Liver (tissue), 9 donors: ENCODE data around the gene ABHD17A. TPM values are rescaled to one million over a fixed set of nuclear protein-coding genes. Genes with fewer than 3 reads are reported as not detected.

ENCODE experiments used
- DNase-seq: peaks from one replicate; pipeline ENCODE4 v3.0.0-alpha.2; 2017; ENCODE audit warnings: low spot score
- H3K27ac ChIP-seq, 2 donors: one replicate each; pipeline ENCODE4 v1.7.0; 2013; ENCODE audit warnings: inconsistent platforms in 2 of 2, low read length in 2 of 2, control low read depth in 1 of 2, low read depth in 1 of 2, mild to moderate bottlenecking in 1 of 2
- H3K27me3 ChIP-seq, 4 donors: one replicate each; pipeline versions ENCODE4 v1.6.1 to v1.7.0; 2013; ENCODE audit warnings: low read length in 3 of 4, inconsistent platforms in 1 of 4, mild to moderate bottlenecking in 1 of 4, moderate library complexity in 1 of 4; ENCODE audit not compliant: control insufficient read depth in 4 of 4, insufficient read depth in 4 of 4
- H3K36me3 ChIP-seq, 4 donors: one replicate each; pipeline versions ENCODE4 v1.6.1 to v1.7.0; 2013; ENCODE audit warnings: low read length in 3 of 4, mild to moderate bottlenecking in 3 of 4, low read depth in 1 of 4, moderate library complexity in 1 of 4; ENCODE audit not compliant: control insufficient read depth in 4 of 4, insufficient read depth in 3 of 4
- H3K4me1 ChIP-seq, 4 donors: one replicate each; pipeline versions ENCODE4 v1.6.1 to v1.7.0; 2013; ENCODE audit warnings: low read length in 3 of 4, mild to moderate bottlenecking in 3 of 4, moderate library complexity in 1 of 4; ENCODE audit not compliant: control insufficient read depth in 4 of 4, insufficient read depth in 4 of 4
- H3K4me3 ChIP-seq, 3 donors: one replicate each; pipeline versions ENCODE4 v1.6.1 to v1.7.0; 2013; ENCODE audit warnings: low read length in 3 of 3, control low read depth in 1 of 3, low read depth in 1 of 3, mild to moderate bottlenecking in 1 of 3
- H3K9ac ChIP-seq, 2 donors: one replicate each; pipeline ENCODE4 v1.7.0; 2013; ENCODE audit warnings: low read length in 2 of 2, mild to moderate bottlenecking in 2 of 2, moderate library complexity in 2 of 2, control low read depth in 1 of 2, low read depth in 1 of 2
- H3K9me3 ChIP-seq, 4 donors: one replicate each; pipeline versions ENCODE4 v1.6.1 to v1.7.0; 2013; ENCODE audit warnings: low read length in 3 of 4; ENCODE audit not compliant: control insufficient read depth in 4 of 4
- EGR1 ChIP-seq, 2 donors: IDR thresholded peaks; 2 replicates each; pipeline ENCODE4 v1.6.1; 2016 to 2018; ENCODE audit warnings: antibody characterized with exemption in 2 of 2, low read depth in 2 of 2
- FOXA1 ChIP-seq: IDR thresholded peaks from 2 replicates; pipeline ENCODE4 v1.6.1; 2016; ENCODE audit warnings: antibody characterized with exemption
- FOXA2 ChIP-seq: IDR thresholded peaks from 2 replicates; pipeline ENCODE4 v1.6.1; 2016; ENCODE audit warnings: antibody characterized with exemption
- GABPA ChIP-seq, 2 donors: IDR thresholded peaks in 1 of 2; conservative IDR thresholded peaks in 1 of 2; 2 replicates each; pipeline ENCODE4 v1.6.1; 2016; ENCODE audit warnings: antibody characterized with exemption in 2 of 2, mild to moderate bottlenecking in 1 of 2, moderate library complexity in 1 of 2
- HNF4G ChIP-seq: IDR thresholded peaks from 2 replicates; pipeline ENCODE4 v1.6.1; 2016; ENCODE audit warnings: antibody characterized with exemption
- JUND ChIP-seq, 2 donors: IDR thresholded peaks; 2 replicates each; pipeline ENCODE4 v1.6.1; 2016; ENCODE audit warnings: antibody characterized with exemption in 2 of 2
- MAX ChIP-seq: IDR thresholded peaks from 2 replicates; pipeline ENCODE4 v1.6.1; 2016; ENCODE audit warnings: antibody characterized with exemption
- NR2F2 ChIP-seq: IDR thresholded peaks from 2 replicates; pipeline ENCODE4 v1.6.1; 2016; ENCODE audit warnings: antibody characterized with exemption
- RAD21 ChIP-seq, 2 donors: IDR thresholded peaks; 2 replicates each; pipeline ENCODE4 v1.6.1; 2016; ENCODE audit warnings: antibody characterized with exemption in 2 of 2, mild to moderate bottlenecking in 2 of 2
- RXRA ChIP-seq, 2 donors: IDR thresholded peaks; 2 replicates each; pipeline ENCODE4 v1.6.1; 2017 to 2018; ENCODE audit warnings: antibody characterized with exemption in 2 of 2, mild to moderate bottlenecking in 1 of 2
- SP1 ChIP-seq: IDR thresholded peaks from 2 replicates; pipeline ENCODE4 v1.6.1; 2018; ENCODE audit warnings: antibody characterized with exemption, mild to moderate bottlenecking
- TAF1 ChIP-seq: conservative IDR thresholded peaks from 2 replicates; pipeline ENCODE4 v1.6.1; 2016; ENCODE audit warnings: antibody characterized with exemption, mild to moderate bottlenecking
- YY1 ChIP-seq: IDR thresholded peaks from 2 replicates; pipeline ENCODE4 v1.6.1; 2016; ENCODE audit warnings: antibody characterized with exemption, mild to moderate bottlenecking
- ZBTB33 ChIP-seq: IDR thresholded peaks from 2 replicates; pipeline ENCODE4 v1.6.1; 2016; ENCODE audit warnings: antibody characterized with exemption
- WGBS: extraction: QIAGEN DNeasy Blood & Tissue Kit; methylation state at CpG from one replicate; pipeline ENCODE4 v1.1.7; 2013; 5-methylcytosine and 5-hydroxymethylcytosine counted together
- polyA plus RNA-seq, 2 donors: library from polyadenylated mRNA; stranded (reverse) in 1 of 2; unstranded in 1 of 2; fragments of 200-250 nt in 1 of 2; fragments of >200 nt in 1 of 2; fragmentation: Nextera tagmentation in 1 of 2; extraction: Ambion mirVana in 1 of 2; gene quantifications; one replicate each; pipeline versions ENCODE4 v1.2.1 to v1.2.3, GENCODE V29; 2013 to 2015
- total RNA-seq, 2 donors: library from RNA; depleted of rRNA; stranded (reverse); fragments of >200 nt; gene quantifications; one replicate each; pipeline ENCODE4 v1.2.3, GENCODE V29; 2014
- TF ChIP-seq, protein P1 (sequence below): IDR thresholded peaks from 2 replicates; pipeline ENCODE4 v1.6.1; 2016; ENCODE audit warnings: antibody characterized with exemption
- TF ChIP-seq, protein P2 (sequence below): fragments of 150-350 bp; IDR thresholded peaks from 2 replicates; pipeline ENCODE4 v1.5.1; 2017; ENCODE audit warnings: improper control_type of control experiment, low read depth, low read length; ENCODE audit not compliant: missing input control
- TF ChIP-seq, protein P3 (sequence below): IDR thresholded peaks from 2 replicates; pipeline ENCODE4 v1.6.1; 2016; ENCODE audit warnings: antibody characterized with exemption, mild to moderate bottlenecking
- donor health status: healthy.
- donor health status: healthy.
- donor health status: healthy.
- donor health status: healthy.
- donor health status: healthy.

Gene ABHD17A
- total and polyA plus RNA-seq, 4 donors = 8.1 to 30.2 (median 27.0) TPM

DNA sequence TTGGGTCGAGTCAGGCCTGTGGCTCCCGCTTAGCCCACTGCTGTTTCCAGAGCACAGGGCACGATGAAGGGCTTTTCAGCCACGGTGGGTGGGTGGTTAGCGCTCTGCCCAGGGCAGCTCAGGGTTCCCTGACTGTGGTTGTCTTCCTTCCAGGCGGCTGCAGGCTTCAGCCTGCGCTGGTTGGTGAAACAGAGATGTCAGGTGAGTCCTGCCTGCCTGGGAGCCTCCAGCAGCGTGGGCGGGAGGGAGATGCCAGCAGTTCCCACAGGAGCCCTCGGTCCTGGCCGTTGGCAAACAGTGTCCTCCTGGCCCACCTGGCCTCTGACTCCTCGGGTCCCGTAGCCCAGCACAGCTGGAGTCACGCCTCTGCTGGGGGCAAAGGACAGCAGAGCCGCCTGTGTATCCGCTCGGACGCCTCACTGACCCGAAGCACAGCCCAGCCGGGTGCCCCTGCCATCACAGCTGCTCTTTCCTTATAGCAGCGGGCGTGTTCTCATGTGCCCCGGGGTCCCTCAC lies 29.6 kb upstream of the ABHD17A start:
- TF ChIP-seq SP1 (no peak), RXRA (IDR thresholded peaks at IDR 0.05) (no peak), MAX (no peak), JUND (IDR thresholded peaks at IDR 0.05) (no peak), YY1 (no peak), RAD21 (IDR thresholded peaks at IDR 0.05) (no peak), HNF4G (no peak), TAF1 (no peak), GABPA (IDR thresholded peaks at IDR 0.05 in 1 of 2, conservative IDR thresholded peaks at IDR 0.05 in 1 of 2) (no peak), NR2F2 (no peak), EGR1 (IDR thresholded peaks at IDR 0.05; ENCODE audit: low read depth in 2 of 2) (no peak), FOXA1 (no peak), ZBTB33 (no peak), FOXA2 (no peak)
- TF ChIP-seq, protein P1, sequence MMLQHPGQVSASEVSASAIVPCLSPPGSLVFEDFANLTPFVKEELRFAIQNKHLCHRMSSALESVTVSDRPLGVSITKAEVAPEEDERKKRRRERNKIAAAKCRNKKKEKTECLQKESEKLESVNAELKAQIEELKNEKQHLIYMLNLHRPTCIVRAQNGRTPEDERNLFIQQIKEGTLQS = no peak
- TF ChIP-seq, protein P2, sequence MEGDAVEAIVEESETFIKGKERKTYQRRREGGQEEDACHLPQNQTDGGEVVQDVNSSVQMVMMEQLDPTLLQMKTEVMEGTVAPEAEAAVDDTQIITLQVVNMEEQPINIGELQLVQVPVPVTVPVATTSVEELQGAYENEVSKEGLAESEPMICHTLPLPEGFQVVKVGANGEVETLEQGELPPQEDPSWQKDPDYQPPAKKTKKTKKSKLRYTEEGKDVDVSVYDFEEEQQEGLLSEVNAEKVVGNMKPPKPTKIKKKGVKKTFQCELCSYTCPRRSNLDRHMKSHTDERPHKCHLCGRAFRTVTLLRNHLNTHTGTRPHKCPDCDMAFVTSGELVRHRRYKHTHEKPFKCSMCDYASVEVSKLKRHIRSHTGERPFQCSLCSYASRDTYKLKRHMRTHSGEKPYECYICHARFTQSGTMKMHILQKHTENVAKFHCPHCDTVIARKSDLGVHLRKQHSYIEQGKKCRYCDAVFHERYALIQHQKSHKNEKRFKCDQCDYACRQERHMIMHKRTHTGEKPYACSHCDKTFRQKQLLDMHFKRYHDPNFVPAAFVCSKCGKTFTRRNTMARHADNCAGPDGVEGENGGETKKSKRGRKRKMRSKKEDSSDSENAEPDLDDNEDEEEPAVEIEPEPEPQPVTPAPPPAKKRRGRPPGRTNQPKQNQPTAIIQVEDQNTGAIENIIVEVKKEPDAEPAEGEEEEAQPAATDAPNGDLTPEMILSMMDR = no peak
- TF ChIP-seq, protein P3, sequence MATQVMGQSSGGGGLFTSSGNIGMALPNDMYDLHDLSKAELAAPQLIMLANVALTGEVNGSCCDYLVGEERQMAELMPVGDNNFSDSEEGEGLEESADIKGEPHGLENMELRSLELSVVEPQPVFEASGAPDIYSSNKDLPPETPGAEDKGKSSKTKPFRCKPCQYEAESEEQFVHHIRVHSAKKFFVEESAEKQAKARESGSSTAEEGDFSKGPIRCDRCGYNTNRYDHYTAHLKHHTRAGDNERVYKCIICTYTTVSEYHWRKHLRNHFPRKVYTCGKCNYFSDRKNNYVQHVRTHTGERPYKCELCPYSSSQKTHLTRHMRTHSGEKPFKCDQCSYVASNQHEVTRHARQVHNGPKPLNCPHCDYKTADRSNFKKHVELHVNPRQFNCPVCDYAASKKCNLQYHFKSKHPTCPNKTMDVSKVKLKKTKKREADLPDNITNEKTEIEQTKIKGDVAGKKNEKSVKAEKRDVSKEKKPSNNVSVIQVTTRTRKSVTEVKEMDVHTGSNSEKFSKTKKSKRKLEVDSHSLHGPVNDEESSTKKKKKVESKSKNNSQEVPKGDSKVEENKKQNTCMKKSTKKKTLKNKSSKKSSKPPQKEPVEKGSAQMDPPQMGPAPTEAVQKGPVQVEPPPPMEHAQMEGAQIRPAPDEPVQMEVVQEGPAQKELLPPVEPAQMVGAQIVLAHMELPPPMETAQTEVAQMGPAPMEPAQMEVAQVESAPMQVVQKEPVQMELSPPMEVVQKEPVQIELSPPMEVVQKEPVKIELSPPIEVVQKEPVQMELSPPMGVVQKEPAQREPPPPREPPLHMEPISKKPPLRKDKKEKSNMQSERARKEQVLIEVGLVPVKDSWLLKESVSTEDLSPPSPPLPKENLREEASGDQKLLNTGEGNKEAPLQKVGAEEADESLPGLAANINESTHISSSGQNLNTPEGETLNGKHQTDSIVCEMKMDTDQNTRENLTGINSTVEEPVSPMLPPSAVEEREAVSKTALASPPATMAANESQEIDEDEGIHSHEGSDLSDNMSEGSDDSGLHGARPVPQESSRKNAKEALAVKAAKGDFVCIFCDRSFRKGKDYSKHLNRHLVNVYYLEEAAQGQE = no peak
- 90% methylated on average over 23 of the region's 23 CpGs for WGBS
- peaks cover 0 to 16% (median 6%) of the 10 kb centered on the region in 4 donors for H3K36me3 ChIP-seq
- no peak for DNase-seq
- no peak overlapping the region for H3K4me3 ChIP-seq
- H3K9ac ChIP-seq = no peak overlapping the region
- no peaks in the 10 kb centered on the region for H3K27me3 ChIP-seq
- H3K27ac ChIP-seq = no peak overlapping the region
- H3K9me3 ChIP-seq = no peaks in the 10 kb centered on the region
- peaks cover 0 to 2% (median 0%) of the 10 kb centered on the region in 4 donors for H3K4me1 ChIP-seq
